AG04449 (cell line): Measurements from ENCODE around the gene LPP.

Source experiments
- CTCF ChIA-PET: fragments of 350-600 bp; formaldehyde crosslinking; extraction: SDS; loops from one replicate; lab custom pipeline; 2021; ENCODE audit warnings: antibody characterized with exemption; lab: Yijun Ruan, JAX
- POLR2A ChIA-PET: fragments of 400-600, 350-600 bp; formaldehyde crosslinking; extraction: SDS; loops from one replicate; lab custom pipeline; 2020; ENCODE audit warnings: antibody characterized with exemption, inconsistent platforms; lab: Yijun Ruan, JAX
- DNase-seq: peaks from one replicate; pipeline ENCODE4 v3.0.0-alpha.2; 2010; ENCODE audit warnings: low read depth, low spot score
- H3K4me3 ChIP-seq: 2 replicates; pipeline ENCODE4 v1.5.1; 2011; ENCODE audit warnings: low read depth, mild to moderate bottlenecking, control low read depth, low read length
- CTCF ChIP-seq: IDR thresholded peaks from one replicate; pipeline ENCODE4 v1.5.1; 2011; ENCODE audit warnings: mild to moderate bottlenecking, moderate library complexity, low read length, control low read depth, inconsistent platforms; ENCODE audit not compliant: insufficient read depth; ENCODE audit errors: missing control alignments

LPP gene

GRCh38 chr3:188204526-188204925 lies 50.6 kb downstream of the LPP start:
- no peak overlapping the region for H3K4me3 ChIP-seq
- no peak for DNase-seq
- ChIA-PET CTCF (interaction anchor here (2.0 kb wide), 1 partner anchor 464 kb away, joined by 8 read pairs; no protein-coding TSS in a partner anchor), POLR2A (no interaction called here)
- TF ChIP-seq CTCF: no peak

GRCh38 chr3:188205992-188206416 lies 52.0 kb downstream of the LPP start:
- POLR2A ChIA-PET: interaction anchor here (0.6 kb wide), 1 partner anchor 250 kb away, joined by 3 read pairs; no protein-coding TSS in a partner anchor
- DNase-seq: no peak
- no peak overlapping the region for H3K4me3 ChIP-seq
- CTCF ChIA-PET: interaction anchor here (0.8 to 3.3 kb wide), 5 partner anchors 8 to 465 kb away, joined by 3 to 14 read pairs (median 3); no protein-coding TSS in a partner anchor
- TF ChIP-seq CTCF: no peak

- H3K4me3 ChIP-seq: no peak overlapping the region
Measured at GRCh38 chr3:188206787-188207186, 52.8 kb downstream of the LPP start.

GRCh38 chr3:188207941-188208515 lies 54.1 kb downstream of the LPP start:
- CTCF ChIA-PET: interaction anchor here (1.1 to 3.3 kb wide), 4 partner anchors 53 to 747 kb away, joined by 3 to 14 read pairs (median 6); no protein-coding TSS in a partner anchor
- no peak for TF ChIP-seq CTCF
- no peak overlapping the region for H3K4me3 ChIP-seq
- DNase-seq: no peak
- POLR2A ChIA-PET: no interaction called here

More at GRCh38 chr3:188206787-188207186, 52.8 kb downstream of the LPP start:
- ChIA-PET CTCF (interaction anchor here (0.8 to 3.3 kb wide), 4 partner anchors 16 to 748 kb away, joined by 3 to 14 read pairs (median 4); no protein-coding TSS in a partner anchor), POLR2A (interaction anchor here (0.6 kb wide), 1 partner anchor 9 kb away, joined by 5 read pairs; no protein-coding TSS in a partner anchor)
- DNase-seq: no peak
- TF ChIP-seq CTCF: no peak

- CTCF ChIA-PET: interaction anchor here (1.1 to 3.3 kb wide), 4 partner anchors 53 to 746 kb away, joined by 3 to 14 read pairs (median 6); no protein-coding TSS in a partner anchor
- no peak overlapping the region for H3K4me3 ChIP-seq
- POLR2A ChIA-PET: no interaction called here
- DNase-seq: no peak
- TF ChIP-seq CTCF: no peak
Measured at GRCh38 chr3:188208516-188208981, 54.6 kb downstream of the LPP start.

GRCh38 chr3:188209034-188209433 lies 55.1 kb downstream of the LPP start:
- CTCF ChIA-PET: interaction anchor here (1.1 to 2.3 kb wide), 3 partner anchors 468 to 746 kb away, joined by 3 to 15 read pairs (median 7); no protein-coding TSS in a partner anchor
- no peak overlapping the region for H3K4me3 ChIP-seq
- POLR2A ChIA-PET: no interaction called here
- no peak for TF ChIP-seq CTCF
- DNase-seq: no peak
